Thoracic aorta (tissue), 2 donors: ENCODE measurements around the gene SH3PXD2A. TPM values are rescaled to one million over a fixed set of nuclear protein-coding genes. Genes with fewer than 3 reads are reported as not detected.

Source experiments
- ATAC-seq: fragments of 150-250 bp; one replicate; pipeline ENCODE4 v1.8.0; 2017; ENCODE audit warnings: low read depth; ENCODE audit not compliant: insufficient number of reproducible peaks, low FRiP score
- DNase-seq: peaks from one replicate; pipeline ENCODE4 v3.0.0-alpha.2; 2020; ENCODE audit warnings: low spot score
- H3K27ac ChIP-seq, 2 donors: fragments of 200-600 bp; sonication (generic); 1 replicate in 1 of 2; 2 replicates in 1 of 2; pipeline ENCODE4 v1.5.1; 2016; ENCODE audit warnings: mild to moderate bottlenecking in 2 of 2, moderate library complexity in 2 of 2
- H3K27me3 ChIP-seq: fragments of 200-600 bp; sonication (generic); replicated peaks from 2 replicates; pipeline ENCODE4 v1.6.0; 2016; ENCODE audit warnings: mild to moderate bottlenecking; ENCODE audit not compliant: insufficient read depth
- H3K36me3 ChIP-seq: fragments of 200-600 bp; sonication (generic); one replicate; pipeline ENCODE4 v1.5.1; 2016
- H3K4me1 ChIP-seq, 2 donors: fragments of 200-600 bp; sonication (generic); 1 replicate in 1 of 2; 2 replicates in 1 of 2; pipeline versions ENCODE4 v1.5.1 to v1.6.0; 2016; ENCODE audit warnings: low read depth in 2 of 2, mild to moderate bottlenecking in 1 of 2; ENCODE audit not compliant: control insufficient read depth in 1 of 2
- H3K4me3 ChIP-seq: fragments of 200-600 bp; sonication (generic); 2 replicates; pipeline ENCODE4 v1.5.1; 2016; ENCODE audit warnings: mild to moderate bottlenecking
- H3K9me3 ChIP-seq: fragments of 200-600 bp; sonication (generic); 2 replicates; pipeline ENCODE4 v1.5.1; 2016
- total RNA-seq, 2 donors: library from RNA; depleted of rRNA; stranded (reverse); fragments of >200 nt; gene quantifications; one replicate each; pipeline versions ENCODE4 v1.1.0 to v1.2.3, GENCODE V29; 2016
- TF ChIP-seq, protein P1 (sequence below): fragments of 200-600 bp; sonication (generic); IDR thresholded peaks from one replicate; pipeline ENCODE4 v1.5.1; 2019; ENCODE audit warnings: antibody characterized with exemption

The SH3PXD2A gene
- total RNA-seq, 2 donors from 2014 or later: 28.3 to 51.5 TPM

DNA sequence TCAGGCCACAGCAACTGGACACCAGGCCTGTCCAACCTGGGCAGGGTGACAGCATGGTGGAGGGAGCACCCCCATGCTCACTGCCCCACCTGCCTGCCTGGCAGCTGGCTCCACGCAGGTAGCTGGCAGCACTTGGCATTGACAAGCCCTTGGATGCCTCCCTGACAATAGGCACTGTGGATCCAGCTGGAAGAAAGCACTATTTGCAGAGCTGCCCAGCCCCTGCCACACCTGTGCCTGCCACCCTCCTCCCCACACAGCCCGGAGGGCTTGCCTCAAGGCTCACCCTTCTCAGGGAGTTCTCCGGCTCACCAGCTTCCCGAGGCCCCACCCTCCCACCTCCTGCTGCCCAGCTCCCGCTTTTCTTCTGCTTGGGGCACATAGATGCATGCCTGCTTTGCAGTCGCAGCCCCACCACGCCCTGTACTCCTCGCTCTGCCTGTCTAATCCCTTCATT, 201.8 kb downstream of the SH3PXD2A start:
- ATAC-seq (no peak), DNase-seq (no peak)
- TF ChIP-seq, protein P1, sequence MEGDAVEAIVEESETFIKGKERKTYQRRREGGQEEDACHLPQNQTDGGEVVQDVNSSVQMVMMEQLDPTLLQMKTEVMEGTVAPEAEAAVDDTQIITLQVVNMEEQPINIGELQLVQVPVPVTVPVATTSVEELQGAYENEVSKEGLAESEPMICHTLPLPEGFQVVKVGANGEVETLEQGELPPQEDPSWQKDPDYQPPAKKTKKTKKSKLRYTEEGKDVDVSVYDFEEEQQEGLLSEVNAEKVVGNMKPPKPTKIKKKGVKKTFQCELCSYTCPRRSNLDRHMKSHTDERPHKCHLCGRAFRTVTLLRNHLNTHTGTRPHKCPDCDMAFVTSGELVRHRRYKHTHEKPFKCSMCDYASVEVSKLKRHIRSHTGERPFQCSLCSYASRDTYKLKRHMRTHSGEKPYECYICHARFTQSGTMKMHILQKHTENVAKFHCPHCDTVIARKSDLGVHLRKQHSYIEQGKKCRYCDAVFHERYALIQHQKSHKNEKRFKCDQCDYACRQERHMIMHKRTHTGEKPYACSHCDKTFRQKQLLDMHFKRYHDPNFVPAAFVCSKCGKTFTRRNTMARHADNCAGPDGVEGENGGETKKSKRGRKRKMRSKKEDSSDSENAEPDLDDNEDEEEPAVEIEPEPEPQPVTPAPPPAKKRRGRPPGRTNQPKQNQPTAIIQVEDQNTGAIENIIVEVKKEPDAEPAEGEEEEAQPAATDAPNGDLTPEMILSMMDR: no peak
- Histone ChIP-seq H3K4me3 (no peak overlapping the region), H3K36me3 (peaks cover 7% of the 10 kb centered on the region), H3K4me1 (peaks cover 36 to 64% of the 10 kb centered on the region in 2 donors), H3K27ac (peak overlapping the region; percentile 74 to 85), H3K9me3 (no peaks in the 10 kb centered on the region), H3K27me3 (no peaks in the 10 kb centered on the region)

DNA sequence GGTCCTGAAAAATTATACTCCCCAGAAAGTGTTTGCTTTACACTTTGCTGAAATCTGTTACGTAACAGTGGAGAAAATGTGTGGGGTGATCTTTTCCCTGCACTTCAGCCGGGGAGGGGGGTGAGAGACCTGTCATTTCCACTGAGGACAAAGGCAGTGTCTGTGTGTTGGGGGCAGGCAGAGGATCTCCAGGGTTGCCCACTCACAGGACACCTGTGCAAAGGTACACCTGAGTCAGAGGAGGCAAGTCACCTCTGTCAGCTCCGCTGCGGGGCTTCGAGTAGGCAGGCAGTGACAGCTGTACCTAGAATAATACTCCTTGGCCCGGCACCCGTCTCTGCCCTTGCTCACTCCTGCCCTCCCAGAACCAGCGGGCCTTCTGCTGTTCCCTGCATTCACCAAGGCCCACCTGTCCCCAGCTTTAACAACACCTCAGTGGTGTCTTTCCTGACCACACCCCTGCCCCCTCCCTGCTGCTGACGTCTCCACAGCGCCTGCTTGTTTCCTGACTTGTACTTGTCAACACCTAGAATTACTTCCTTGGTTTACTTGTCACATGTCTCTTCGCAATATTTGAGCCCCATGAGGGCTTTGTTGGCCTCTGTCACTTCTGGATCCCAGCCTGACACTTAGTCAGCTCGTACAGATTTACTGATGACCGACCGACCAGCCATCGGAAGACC, 202.6 kb downstream of the SH3PXD2A start:
- TF ChIP-seq, protein P1: no peak
- no peaks in the 10 kb centered on the region for H3K27me3 ChIP-seq
- peak overlapping the region; percentile 74 to 85 for H3K27ac ChIP-seq
- peaks cover under 1% of the 10 kb centered on the region for H3K36me3 ChIP-seq
- no peaks in the 10 kb centered on the region for H3K9me3 ChIP-seq
- H3K4me1 ChIP-seq: peaks cover 44 to 65% of the 10 kb centered on the region in 2 donors
- no peak for DNase-seq
- ATAC-seq: no peak
- no peak overlapping the region for H3K4me3 ChIP-seq

DNA sequence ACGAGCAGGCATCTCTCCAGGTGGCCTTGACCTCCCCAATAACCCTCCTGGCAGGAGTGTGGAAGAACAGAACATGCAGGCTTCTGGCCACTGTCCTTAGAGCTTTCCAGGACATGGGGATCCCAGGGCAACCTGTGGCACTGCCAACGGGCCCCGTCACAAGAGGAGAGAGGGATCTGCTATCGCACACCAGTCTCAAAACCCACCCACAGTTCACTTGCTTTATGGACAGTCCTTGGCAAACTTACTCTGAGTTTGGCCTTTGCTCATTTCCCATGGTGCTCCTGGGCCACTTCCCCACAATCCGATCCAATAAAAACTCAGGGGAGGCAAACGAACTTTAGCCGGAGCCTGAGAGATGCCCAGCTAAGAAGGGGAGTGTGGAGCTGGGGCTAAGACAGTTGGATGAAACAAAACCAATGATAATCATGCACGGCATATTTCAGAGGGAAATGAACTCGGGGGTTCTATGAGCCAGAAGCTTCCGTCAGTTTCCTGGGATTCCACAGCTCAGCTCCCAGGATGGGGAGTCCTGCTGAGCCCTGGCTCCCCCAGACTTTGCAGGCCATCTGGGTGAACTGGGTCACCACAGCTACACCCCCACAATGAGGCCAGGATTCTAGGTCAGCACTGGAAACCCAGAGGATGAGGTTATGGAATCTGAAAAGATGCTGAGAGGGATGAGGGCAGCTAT, 203.4 kb downstream of the SH3PXD2A start:
- Histone ChIP-seq H3K27ac (peak overlapping the region; percentile 74 to 85), H3K4me3 (no peak overlapping the region), H3K27me3 (no peaks in the 10 kb centered on the region), H3K9me3 (no peaks in the 10 kb centered on the region), H3K4me1 (peaks cover 44 to 74% of the 10 kb centered on the region in 2 donors), H3K36me3 (no peaks in the 10 kb centered on the region)
- TF ChIP-seq, protein P1: no peak
- DNase-seq: no peak
- no peak for ATAC-seq

DNA sequence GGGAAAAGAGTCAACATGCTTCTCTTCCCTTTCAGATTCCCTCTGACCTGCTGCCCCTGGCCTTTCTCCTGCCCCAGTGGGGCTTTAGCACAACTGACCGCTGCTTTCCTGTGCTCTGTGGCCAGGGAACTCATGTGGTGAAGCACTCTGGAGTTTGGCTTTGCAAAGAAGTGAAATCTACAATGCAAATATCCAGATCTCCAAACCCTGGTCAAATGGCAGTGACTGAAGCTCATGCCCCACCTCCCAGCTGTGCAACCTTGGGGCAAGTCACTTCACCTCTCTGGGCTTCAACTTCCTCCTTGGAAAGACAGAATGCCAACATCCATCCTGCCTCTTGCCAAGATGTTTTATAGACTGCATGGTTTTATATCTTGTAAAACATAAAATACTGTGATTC, 204.0 kb downstream of the SH3PXD2A start:
- no peaks in the 10 kb centered on the region for H3K27me3 ChIP-seq
- H3K36me3 ChIP-seq: no peaks in the 10 kb centered on the region
- TF ChIP-seq, protein P1: no peak
- no peak overlapping the region for H3K4me3 ChIP-seq
- DNase-seq (no peak), ATAC-seq (no peak)
- H3K9me3 ChIP-seq: no peaks in the 10 kb centered on the region
- peak overlapping the region; percentile 74 to 85 for H3K27ac ChIP-seq
- peaks cover 44 to 80% of the 10 kb centered on the region in 2 donors for H3K4me1 ChIP-seq

DNA sequence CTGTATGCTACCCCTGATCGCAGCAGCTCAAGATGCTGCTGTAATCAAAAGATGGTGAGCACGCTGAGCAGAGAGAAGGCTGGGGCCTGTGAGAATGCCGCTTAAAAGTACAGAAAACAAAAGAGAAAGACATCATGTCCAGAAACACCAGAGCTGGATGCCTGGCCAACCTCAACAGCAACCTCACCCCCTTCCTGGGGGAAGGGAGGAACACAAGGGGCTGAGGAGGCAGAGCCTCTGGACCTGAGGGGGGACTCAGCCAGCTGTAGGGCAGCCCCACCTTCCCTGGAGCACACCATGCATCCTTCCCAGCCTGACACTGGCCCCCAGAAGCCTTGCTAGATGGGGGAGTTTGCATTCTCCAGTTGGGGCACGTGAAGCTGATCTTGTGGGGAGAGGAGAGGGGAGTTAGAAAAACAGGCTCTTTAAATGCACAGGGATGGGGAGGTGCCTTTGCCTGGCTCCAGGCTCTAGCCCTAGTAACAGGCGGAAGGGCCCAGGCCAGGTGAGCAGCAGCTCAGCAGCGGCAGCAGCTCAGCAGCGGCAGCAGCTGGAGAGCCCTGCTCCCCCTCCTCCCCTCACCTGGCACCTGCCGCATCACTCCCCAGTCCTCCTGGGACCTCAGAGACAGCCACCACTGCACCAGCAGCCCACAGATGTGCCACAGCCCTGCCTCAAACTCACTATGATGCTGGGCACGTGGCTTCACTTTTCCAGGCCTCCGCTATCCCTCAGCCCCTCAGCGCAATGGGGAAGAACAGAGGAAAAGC, 205.5 kb downstream of the SH3PXD2A start:
- Histone ChIP-seq H3K4me1 (peaks cover 56 to 94% of the 10 kb centered on the region in 2 donors), H3K36me3 (no peaks in the 10 kb centered on the region), H3K27me3 (no peaks in the 10 kb centered on the region), H3K9me3 (no peaks in the 10 kb centered on the region), H3K4me3 (peak overlapping the region; percentile 23), H3K27ac (peak overlapping the region; percentile 74 to 85)
- TF ChIP-seq, protein P1: no peak
- ATAC-seq (no peak), DNase-seq (no peak)
